Measurements from ENCODE around the gene SLC30A2. TPM values are rescaled to one million over a fixed set of nuclear protein-coding genes. Genes with fewer than 3 reads are reported as not detected.
"Not testable (repeated sequence)": the region's sequence is repeated elsewhere in the genome, so short reads cannot be mapped to it uniquely, and the experiment has no call there.

Gene SLC30A2, protein sequence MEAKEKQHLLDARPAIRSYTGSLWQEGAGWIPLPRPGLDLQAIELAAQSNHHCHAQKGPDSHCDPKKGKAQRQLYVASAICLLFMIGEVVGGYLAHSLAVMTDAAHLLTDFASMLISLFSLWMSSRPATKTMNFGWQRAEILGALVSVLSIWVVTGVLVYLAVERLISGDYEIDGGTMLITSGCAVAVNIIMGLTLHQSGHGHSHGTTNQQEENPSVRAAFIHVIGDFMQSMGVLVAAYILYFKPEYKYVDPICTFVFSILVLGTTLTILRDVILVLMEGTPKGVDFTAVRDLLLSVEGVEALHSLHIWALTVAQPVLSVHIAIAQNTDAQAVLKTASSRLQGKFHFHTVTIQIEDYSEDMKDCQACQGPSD
- total RNA-seq: under 1 TPM in 1 of 4 donors, not detected in 3; 0.14 TPM

DNA sequence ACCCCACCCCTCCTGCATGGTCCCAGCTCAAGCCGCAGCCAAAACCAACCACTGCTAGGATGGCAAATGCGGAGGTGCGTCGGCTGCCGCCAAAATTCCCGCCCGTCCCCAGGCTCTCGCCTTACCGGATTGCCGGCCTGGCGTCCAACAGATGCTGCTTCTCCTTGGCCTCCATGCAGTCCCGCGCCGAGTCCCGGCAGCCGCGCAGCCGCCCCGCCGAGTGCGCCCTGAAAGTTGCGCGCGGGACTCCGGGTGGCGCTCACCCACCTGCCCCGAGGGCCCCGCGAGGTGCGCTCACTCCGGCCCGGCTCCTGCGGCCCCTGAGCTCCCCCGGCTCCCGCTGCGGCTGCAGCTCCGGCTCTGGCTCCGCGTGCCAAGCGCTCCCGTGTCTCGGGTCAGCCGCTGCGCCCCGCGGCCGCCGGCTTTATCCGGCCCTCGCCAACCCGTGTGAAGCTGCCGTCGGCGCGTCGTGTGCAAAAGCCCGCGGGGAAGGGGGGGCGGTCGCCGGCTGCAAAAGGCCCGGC is at the start of gene SLC30A2:
Gene SLC30A2 (minus strand): TSS at position 397 of the 524 bp plus-strand sequence. CDS start 222 bp downstream, at position 175.
- in situ Hi-C loops (cut with MboI; ENCODE audit: low pct_ligation_motif_present in 1 of 4, low pct_unique_long_range_greater_than_20kb in 1 of 4, low sequenced_read_pairs in 3 of 4): loop anchor here (10.0 to 25.0 kb wide), 3 partner anchors 92 to 117 kb away; partner anchors contain the start of genes C1orf232 (in 2 of the 4), FAM110D (in 2 of the 4), ZNF593 (in 2 of the 4) and ZNF593OS (in 2 of the 4)
- peak within 1 kb of the TSS in 2 of 4 donors; percentile 18 to 30 for H3K4me3 ChIP-seq
- peaks cover 69% of the 10 kb centered on the region for H3K27me3 ChIP-seq
- no peaks in the 10 kb centered on the region for H3K36me3 ChIP-seq
- H3K27ac ChIP-seq: no peak within 1 kb of the TSS
- H3K9me3 ChIP-seq: no peaks in the 10 kb centered on the region
- no peak for DNase-seq
- TF ChIP-seq POLR2A (IDR thresholded peaks at IDR 0.05): no peak
- TF ChIP-seq EP300 (IDR thresholded peaks at IDR 0.05; ENCODE audit: low read depth): no peak
- no peak for TF ChIP-seq POLR2AphosphoS5 (IDR thresholded peaks at IDR 0.05)
- TF ChIP-seq, protein P1, sequence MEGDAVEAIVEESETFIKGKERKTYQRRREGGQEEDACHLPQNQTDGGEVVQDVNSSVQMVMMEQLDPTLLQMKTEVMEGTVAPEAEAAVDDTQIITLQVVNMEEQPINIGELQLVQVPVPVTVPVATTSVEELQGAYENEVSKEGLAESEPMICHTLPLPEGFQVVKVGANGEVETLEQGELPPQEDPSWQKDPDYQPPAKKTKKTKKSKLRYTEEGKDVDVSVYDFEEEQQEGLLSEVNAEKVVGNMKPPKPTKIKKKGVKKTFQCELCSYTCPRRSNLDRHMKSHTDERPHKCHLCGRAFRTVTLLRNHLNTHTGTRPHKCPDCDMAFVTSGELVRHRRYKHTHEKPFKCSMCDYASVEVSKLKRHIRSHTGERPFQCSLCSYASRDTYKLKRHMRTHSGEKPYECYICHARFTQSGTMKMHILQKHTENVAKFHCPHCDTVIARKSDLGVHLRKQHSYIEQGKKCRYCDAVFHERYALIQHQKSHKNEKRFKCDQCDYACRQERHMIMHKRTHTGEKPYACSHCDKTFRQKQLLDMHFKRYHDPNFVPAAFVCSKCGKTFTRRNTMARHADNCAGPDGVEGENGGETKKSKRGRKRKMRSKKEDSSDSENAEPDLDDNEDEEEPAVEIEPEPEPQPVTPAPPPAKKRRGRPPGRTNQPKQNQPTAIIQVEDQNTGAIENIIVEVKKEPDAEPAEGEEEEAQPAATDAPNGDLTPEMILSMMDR (IDR thresholded peaks at IDR 0.05): no peak
- WGBS, 2 donors (ENCODE audit: low coverage in 1 of 2): 2% methylated on average over 38 of the region's 62 CpGs; no CpG with 5 or more reads in 1 of the 2 donors
- intact Hi-C loops (cut with DNase I; ENCODE audit: low total_unique reads): no loop called here
- peaks cover 0 to 31% (median 15%) of the 10 kb centered on the region in 4 donors for H3K4me1 ChIP-seq

DNA sequence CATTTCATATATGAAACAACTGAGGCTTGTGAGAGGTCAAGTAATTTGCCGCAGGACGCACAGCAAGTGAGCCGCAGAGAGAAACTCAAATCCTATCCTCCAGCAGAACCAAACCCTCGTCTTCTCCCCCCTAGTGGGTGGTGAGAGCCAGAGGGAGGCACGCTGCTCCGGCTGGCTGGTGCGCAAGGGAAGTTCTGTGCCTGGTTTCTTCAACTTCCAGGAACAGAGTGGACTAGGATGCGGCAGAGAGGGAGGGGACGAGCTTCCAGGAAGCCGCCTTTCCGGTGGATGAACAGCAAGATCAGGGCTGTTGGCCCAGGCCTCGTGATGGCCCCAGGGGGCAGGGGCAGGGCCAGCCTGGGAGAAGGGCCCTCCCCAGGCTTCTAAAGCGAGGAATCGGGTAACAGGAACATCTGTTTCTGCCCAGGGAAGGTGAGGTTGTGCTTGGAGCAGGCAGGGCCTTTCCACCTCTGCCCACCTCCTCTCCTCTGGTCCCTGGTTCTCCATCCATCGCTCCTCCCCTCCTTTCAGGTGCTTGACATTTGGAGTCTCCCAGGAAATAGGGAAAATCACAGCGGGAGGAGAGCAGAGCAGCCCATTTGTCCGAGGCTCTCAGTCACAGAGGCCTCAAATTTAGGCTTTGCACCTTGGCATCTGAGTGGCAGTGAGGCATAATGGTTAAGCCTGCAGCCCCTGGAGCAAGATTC is 48.9 kb upstream of the SLC30A2 start:
- Histone ChIP-seq H3K27ac (no peak overlapping the region), H3K36me3 (no peaks in the 10 kb centered on the region), H3K4me1 (no peaks in the 10 kb centered on the region), H3K4me3 (no peak overlapping the region), H3K27me3 (peaks cover 42% of the 10 kb centered on the region), H3K9me3 (no peaks in the 10 kb centered on the region)
- WGBS, 2 donors (ENCODE audit: low coverage in 1 of 2): 70 to 80% methylated on average over 3 to 17 of the region's 17 CpGs
- no peak for DNase-seq
- in situ Hi-C loops (cut with MboI; ENCODE audit: low pct_ligation_motif_present in 1 of 4, low pct_unique_long_range_greater_than_20kb in 1 of 4, low sequenced_read_pairs in 3 of 4) (no loop called here), intact Hi-C loops (cut with DNase I; ENCODE audit: low total_unique reads) (no loop called here)
- TF ChIP-seq POLR2AphosphoS5 (IDR thresholded peaks at IDR 0.05): no peak
- TF ChIP-seq, protein P1 (IDR thresholded peaks at IDR 0.05): no peak
- TF ChIP-seq POLR2A (IDR thresholded peaks at IDR 0.05): no peak
- TF ChIP-seq EP300 (IDR thresholded peaks at IDR 0.05; ENCODE audit: low read depth): no peak

DNA sequence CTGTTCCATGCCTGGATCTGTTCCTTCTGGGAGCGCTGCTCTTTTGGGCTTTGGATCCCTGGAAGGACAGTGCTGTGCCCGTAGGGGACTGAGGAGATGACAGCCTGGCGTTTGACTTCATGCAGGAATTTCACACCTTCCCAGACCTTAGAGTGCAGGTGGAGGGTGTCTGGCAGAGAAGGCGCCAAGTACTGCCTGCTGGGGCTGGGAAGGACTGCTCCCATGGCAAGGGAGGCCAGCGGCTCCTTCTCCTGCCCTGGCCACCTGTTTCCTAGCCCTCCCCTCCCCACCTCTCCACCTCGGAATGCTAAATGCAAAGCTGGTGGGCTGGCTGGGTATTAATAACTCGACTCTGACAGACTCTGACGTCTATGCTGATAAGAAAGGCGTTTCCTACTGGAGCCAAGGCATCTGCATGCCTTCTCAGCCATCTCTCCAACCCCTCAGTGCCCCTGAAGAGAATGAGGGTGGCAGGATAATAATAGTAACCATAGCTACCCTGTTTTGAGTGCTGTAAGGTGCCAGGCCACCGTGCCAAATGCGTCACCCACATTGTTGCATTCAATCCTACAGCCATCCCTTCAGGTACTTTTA is 48.3 kb upstream of the SLC30A2 start:
- no peak overlapping the region for H3K4me3 ChIP-seq
- in situ Hi-C loops (cut with MboI; ENCODE audit: low pct_ligation_motif_present in 1 of 4, low pct_unique_long_range_greater_than_20kb in 1 of 4, low sequenced_read_pairs in 3 of 4): no loop called here
- DNase-seq: no peak
- H3K9me3 ChIP-seq: no peaks in the 10 kb centered on the region
- WGBS, 2 donors (ENCODE audit: low coverage in 1 of 2): 40 to 42% methylated on average over 2 to 10 of the region's 11 CpGs
- H3K27me3 ChIP-seq: peaks cover 42% of the 10 kb centered on the region
- no peaks in the 10 kb centered on the region for H3K4me1 ChIP-seq
- TF ChIP-seq EP300 (IDR thresholded peaks at IDR 0.05; ENCODE audit: low read depth): no peak
- TF ChIP-seq, protein P1 (IDR thresholded peaks at IDR 0.05): no peak
- no peaks in the 10 kb centered on the region for H3K36me3 ChIP-seq
- intact Hi-C loops (cut with DNase I; ENCODE audit: low total_unique reads): no loop called here
- H3K27ac ChIP-seq: no peak overlapping the region

DNA sequence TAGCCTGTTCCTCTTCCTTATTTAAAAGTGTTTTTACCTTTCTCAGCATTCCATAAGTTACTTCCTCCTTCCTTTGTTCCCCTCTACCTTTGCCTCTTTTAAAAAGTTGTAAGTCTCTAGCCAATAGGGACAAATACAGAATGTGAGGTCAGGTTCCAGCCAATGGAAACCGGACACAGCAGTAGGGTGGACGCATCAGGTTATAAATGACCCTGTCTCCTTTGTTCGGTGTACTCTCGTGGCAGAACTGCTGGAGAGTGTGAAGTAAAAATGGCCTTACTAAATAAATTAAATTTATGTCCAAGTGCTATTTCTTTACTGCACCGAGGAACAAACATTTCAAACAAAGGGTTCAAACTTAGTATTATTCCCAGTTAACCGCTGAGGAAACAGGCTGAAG is 47.7 kb upstream of the SLC30A2 start:
- 17 to 41% methylated on average over 6 of the region's 6 CpGs for WGBS, 2 donors (ENCODE audit: low coverage in 1 of 2)
- intact Hi-C loops (cut with DNase I; ENCODE audit: low total_unique reads); H3K9me3 ChIP-seq; H3K27ac ChIP-seq; H3K4me3 ChIP-seq; in situ Hi-C loops (cut with MboI; ENCODE audit: low pct_ligation_motif_present in 1 of 4, low pct_unique_long_range_greater_than_20kb in 1 of 4, low sequenced_read_pairs in 3 of 4); DNase-seq; H3K4me1 ChIP-seq; H3K36me3 ChIP-seq: not testable (repeated sequence)
- H3K27me3 ChIP-seq: peaks cover 42% of the 10 kb centered on the region

All from transverse colon (tissue), 4 donors.